ENCODE measurements around the gene BEST4. TPM values are rescaled to one million over a fixed set of nuclear protein-coding genes. Genes with fewer than 3 reads are reported as not detected.

BEST4 gene
- total RNA-seq, 2 experiments from 2014 or later, result 0.44 to 3.1 TPM

DNA sequence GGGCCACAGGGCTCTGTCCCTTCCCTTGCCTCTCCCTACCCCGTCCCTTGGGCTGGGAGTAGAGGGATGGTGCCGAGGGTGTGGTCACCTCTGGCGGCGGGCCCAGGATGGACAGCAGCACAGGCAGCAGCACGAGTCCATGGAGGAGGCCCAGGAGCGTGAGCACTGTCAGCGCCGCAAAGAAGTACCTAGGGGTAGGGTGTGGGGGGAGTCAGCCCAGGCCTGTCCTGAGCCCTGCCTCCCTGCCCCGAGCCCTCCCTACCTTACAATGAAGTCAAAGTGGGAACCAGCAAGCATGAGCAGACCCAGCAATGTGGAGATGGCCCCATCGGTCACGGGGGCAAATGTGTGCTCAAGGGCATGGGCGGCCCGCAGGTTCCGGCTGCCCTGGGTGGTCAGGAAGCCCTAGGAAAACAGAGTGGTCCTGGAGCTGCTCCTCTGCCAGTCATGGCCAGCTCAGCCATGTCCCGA, 35.0 kb upstream of the BEST4 start:
- Histone ChIP-seq H3K79me2 (ENCODE audit: insufficient read depth, low read depth, low read length) (no peaks in the 10 kb centered on the region), H3K4me2 (ENCODE audit: low read length) (no peak overlapping the region), H4K20me1 (ENCODE audit: insufficient read depth, low read length) (no peaks in the 10 kb centered on the region), H3K9me3 (ENCODE audit: low read length) (no peaks in the 10 kb centered on the region), H3K4me3 (ENCODE audit: low read depth, low read length, poor library complexity, severe bottlenecking) (no peak overlapping the region), H2AFZ (ENCODE audit: low read length) (no peak overlapping the region), H3K27ac (ENCODE audit: low read depth, low read length, poor library complexity, severe bottlenecking) (no peak overlapping the region), H3K36me3 (ENCODE audit: insufficient read depth, low read length) (no peaks in the 10 kb centered on the region), H3K9me2 (ENCODE audit: insufficient read depth, low read length) (no peaks in the 10 kb centered on the region), H3K4me1 (ENCODE audit: insufficient read depth, low read length, poor library complexity, severe bottlenecking) (peaks cover 31% of the 10 kb centered on the region)
- intact Hi-C loops (cut with micrococcal nuclease; ENCODE audit: unreplicated experiment), result no loop called here
- ChIA-PET POLR2A (interaction anchor here (0.9 to 6.7 kb wide), 3 partner anchors 91 to 101 kb away, joined by 3 to 83 read pairs (median 4); no protein-coding TSS in a partner anchor), CTCF (ENCODE audit: unreplicated experiment) (interaction anchor here (0.6 to 1.3 kb wide), 2 partner anchors 23 to 511 kb away, joined by 3 to 7 read pairs; partner anchors contain the start of gene PLK3)
- no TSS peak for BruUV-seq (replicated peaks)
- DNase-seq (ENCODE audit: low spot score), result no peak
- no peak for TF ChIP-seq EZH2phosphoT487 (IDR thresholded peaks at IDR 0.05; ENCODE audit: borderline replicate concordance, low read depth, low read length)
- TF ChIP-seq, protein P1, sequence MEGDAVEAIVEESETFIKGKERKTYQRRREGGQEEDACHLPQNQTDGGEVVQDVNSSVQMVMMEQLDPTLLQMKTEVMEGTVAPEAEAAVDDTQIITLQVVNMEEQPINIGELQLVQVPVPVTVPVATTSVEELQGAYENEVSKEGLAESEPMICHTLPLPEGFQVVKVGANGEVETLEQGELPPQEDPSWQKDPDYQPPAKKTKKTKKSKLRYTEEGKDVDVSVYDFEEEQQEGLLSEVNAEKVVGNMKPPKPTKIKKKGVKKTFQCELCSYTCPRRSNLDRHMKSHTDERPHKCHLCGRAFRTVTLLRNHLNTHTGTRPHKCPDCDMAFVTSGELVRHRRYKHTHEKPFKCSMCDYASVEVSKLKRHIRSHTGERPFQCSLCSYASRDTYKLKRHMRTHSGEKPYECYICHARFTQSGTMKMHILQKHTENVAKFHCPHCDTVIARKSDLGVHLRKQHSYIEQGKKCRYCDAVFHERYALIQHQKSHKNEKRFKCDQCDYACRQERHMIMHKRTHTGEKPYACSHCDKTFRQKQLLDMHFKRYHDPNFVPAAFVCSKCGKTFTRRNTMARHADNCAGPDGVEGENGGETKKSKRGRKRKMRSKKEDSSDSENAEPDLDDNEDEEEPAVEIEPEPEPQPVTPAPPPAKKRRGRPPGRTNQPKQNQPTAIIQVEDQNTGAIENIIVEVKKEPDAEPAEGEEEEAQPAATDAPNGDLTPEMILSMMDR (conservative IDR thresholded peaks at IDR 0.05; ENCODE audit: low read length), result no peak

DNA sequence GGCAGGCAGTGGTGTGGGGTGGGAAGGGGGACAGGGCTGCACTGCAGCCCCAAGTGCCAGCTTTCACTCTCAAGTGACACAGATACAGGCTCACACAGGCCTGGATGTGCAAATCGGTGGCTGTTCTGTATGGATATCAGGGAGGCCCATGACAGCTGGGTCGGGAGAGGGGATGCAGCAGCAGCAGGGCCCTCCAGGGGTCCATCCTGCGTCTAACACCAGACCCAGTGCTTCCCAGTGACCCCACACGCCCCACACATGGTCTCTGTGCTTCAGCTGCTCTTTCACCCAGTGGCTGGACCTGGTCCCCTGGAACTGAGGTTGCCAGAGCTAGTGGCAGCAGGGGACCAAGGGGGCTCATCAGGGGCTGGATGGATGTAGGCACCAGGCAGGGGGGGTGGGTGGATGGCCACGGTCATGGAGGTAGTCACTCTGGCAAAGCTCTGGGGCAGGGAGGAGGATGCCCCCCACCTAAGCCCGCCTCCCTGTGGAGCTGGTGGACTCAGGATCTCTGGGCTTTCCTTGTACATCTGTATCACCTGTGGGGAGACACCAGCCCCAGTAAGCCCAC, 34.2 kb upstream of the BEST4 start:
- peaks cover 31% of the 10 kb centered on the region for H3K4me1 ChIP-seq (ENCODE audit: insufficient read depth, low read length, poor library complexity, severe bottlenecking)
- no peak overlapping the region for H2AFZ ChIP-seq (ENCODE audit: low read length)
- H3K79me2 ChIP-seq (ENCODE audit: insufficient read depth, low read depth, low read length), result no peaks in the 10 kb centered on the region
- no peaks in the 10 kb centered on the region for H3K36me3 ChIP-seq (ENCODE audit: insufficient read depth, low read length)
- TF ChIP-seq, protein P1 (conservative IDR thresholded peaks at IDR 0.05; ENCODE audit: low read length), result no peak
- TF ChIP-seq EZH2phosphoT487 (IDR thresholded peaks at IDR 0.05; ENCODE audit: borderline replicate concordance, low read depth, low read length), result no peak
- intact Hi-C loops (cut with micrococcal nuclease; ENCODE audit: unreplicated experiment), result no loop called here
- H3K4me2 ChIP-seq (ENCODE audit: low read length), result no peak overlapping the region
- H3K9me3 ChIP-seq (ENCODE audit: low read length), result no peaks in the 10 kb centered on the region
- DNase-seq (ENCODE audit: low spot score), result no peak
- no peaks in the 10 kb centered on the region for H4K20me1 ChIP-seq (ENCODE audit: insufficient read depth, low read length)
- POLR2A ChIA-PET, result interaction anchor here (0.6 to 6.7 kb wide), 7 partner anchors 13 to 792 kb away, joined by 3 to 83 read pairs (median 4); partner anchors contain the start of gene BTBD19
- no peak overlapping the region for H3K27ac ChIP-seq (ENCODE audit: low read depth, low read length, poor library complexity, severe bottlenecking)
- no peak overlapping the region for H3K4me3 ChIP-seq (ENCODE audit: low read depth, low read length, poor library complexity, severe bottlenecking)
- BruUV-seq (replicated peaks), result no TSS peak
- CTCF ChIA-PET (ENCODE audit: unreplicated experiment), result interaction anchor here (0.6 to 1.3 kb wide), 3 partner anchors 22 to 512 kb away, joined by 3 to 13 read pairs (median 7); partner anchors contain the start of gene PLK3
- H3K9me2 ChIP-seq (ENCODE audit: insufficient read depth, low read length), result no peaks in the 10 kb centered on the region

DNA sequence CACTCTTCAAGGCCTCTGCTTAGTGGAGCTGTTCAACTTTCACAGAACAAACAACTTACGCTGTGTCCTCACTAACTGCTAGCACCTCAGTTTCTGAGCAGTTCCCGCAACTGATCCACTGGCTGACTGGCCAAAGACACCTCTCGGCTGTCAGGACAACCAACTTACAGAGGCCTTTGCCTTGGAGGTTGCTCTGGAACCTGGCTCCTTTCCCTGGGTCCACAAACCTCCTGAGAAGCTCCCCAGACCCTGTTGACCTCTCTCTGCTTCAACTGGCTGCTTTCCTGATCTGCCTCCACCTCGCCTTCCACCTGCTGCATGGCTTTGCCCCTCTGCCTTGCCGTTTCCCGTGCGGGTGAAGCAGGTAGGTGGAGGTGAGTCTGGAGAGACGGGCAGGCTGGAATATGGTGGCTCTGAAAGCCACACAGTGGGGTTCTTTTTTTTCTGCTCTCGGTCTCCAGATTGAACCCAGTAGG, 33.3 kb upstream of the BEST4 start:
- Histone ChIP-seq H3K79me2 (ENCODE audit: insufficient read depth, low read depth, low read length) (no peaks in the 10 kb centered on the region), H2AFZ (ENCODE audit: low read length) (no peak overlapping the region), H3K27ac (ENCODE audit: low read depth, low read length, poor library complexity, severe bottlenecking) (no peak overlapping the region), H3K4me3 (ENCODE audit: low read depth, low read length, poor library complexity, severe bottlenecking) (no peak overlapping the region), H3K9me3 (ENCODE audit: low read length) (no peaks in the 10 kb centered on the region), H4K20me1 (ENCODE audit: insufficient read depth, low read length) (no peaks in the 10 kb centered on the region), H3K9me2 (ENCODE audit: insufficient read depth, low read length) (no peaks in the 10 kb centered on the region), H3K4me2 (ENCODE audit: low read length) (peak overlapping the region; percentile 92; the same call in 1 of the 2 replicates), H3K36me3 (ENCODE audit: insufficient read depth, low read length) (no peaks in the 10 kb centered on the region), H3K4me1 (ENCODE audit: insufficient read depth, low read length, poor library complexity, severe bottlenecking) (peaks cover 31% of the 10 kb centered on the region)
- ChIA-PET CTCF (ENCODE audit: unreplicated experiment) (no interaction called here), POLR2A (interaction anchor here (1.0 to 6.7 kb wide), 8 partner anchors 12 to 104 kb away, joined by 3 to 83 read pairs (median 14); partner anchors contain the start of genes BTBD19, PLK3 and RNU5D-1)
- BruUV-seq (replicated peaks), result no TSS peak
- DNase-seq (ENCODE audit: low spot score), result no peak
- intact Hi-C loops (cut with micrococcal nuclease; ENCODE audit: unreplicated experiment), result no loop called here
- TF ChIP-seq EZH2phosphoT487 (IDR thresholded peaks at IDR 0.05; ENCODE audit: borderline replicate concordance, low read depth, low read length), result no peak
- TF ChIP-seq, protein P1 (conservative IDR thresholded peaks at IDR 0.05; ENCODE audit: low read length), result no peak
